Transverse colon (tissue), 4 donors: Measurements from ENCODE around the gene GPR33. TPM values are rescaled to one million over a fixed set of nuclear protein-coding genes. Genes with fewer than 3 reads are reported as not detected.

Experiments
- DNase-seq: peaks from one replicate; pipeline ENCODE4 v3.0.0-alpha.2; 2019
- H3K27ac ChIP-seq, 4 donors: fragments of 200-600 bp; sonication (generic); 2 replicates each; pipeline ENCODE4 v1.5.1; 2016 to 2018; ENCODE audit warnings: inconsistent platforms in 4 of 4
- H3K27me3 ChIP-seq: fragments of 200-600 bp; sonication (generic); 2 replicates; pipeline ENCODE4 v1.5.1; 2017; ENCODE audit warnings: inconsistent platforms
- H3K36me3 ChIP-seq, 4 donors: fragments of 200-600 bp; sonication (generic); 2 replicates each; pipeline ENCODE4 v1.5.1; 2017 to 2019; ENCODE audit warnings: inconsistent platforms in 4 of 4
- H3K4me1 ChIP-seq, 4 donors: fragments of 200-600 bp; sonication (generic); 2 replicates each; pipeline ENCODE4 v1.5.1; 2017 to 2020; ENCODE audit warnings: inconsistent platforms in 4 of 4
- H3K4me3 ChIP-seq, 4 donors: fragments of 200-600 bp; sonication (generic); 1 replicate in 1 of 4; 2 replicates in 3 of 4; pipeline versions ENCODE4 v1.5.1 to v1.6.1; 2017 to 2019; ENCODE audit warnings: inconsistent platforms in 4 of 4
- H3K9me3 ChIP-seq, 2 donors: fragments of 200-600 bp; sonication (generic); 2 replicates each; pipeline ENCODE4 v1.5.1; 2017 to 2019; ENCODE audit warnings: inconsistent platforms in 2 of 2
- EP300 ChIP-seq: sonication (generic); formaldehyde crosslinking; IDR thresholded peaks from one replicate; pipeline ENCODE4 v1.6.1; 2017; ENCODE audit warnings: antibody characterized with exemption, low read depth
- POLR2A ChIP-seq: fragments of 450-650 bp; IDR thresholded peaks from one replicate; pipeline ENCODE4 v1.6.1; 2016; ENCODE audit warnings: antibody characterized with exemption, mild to moderate bottlenecking, moderate library complexity
- POLR2AphosphoS5 ChIP-seq, 3 donors: sonication (generic); formaldehyde crosslinking; IDR thresholded peaks; one replicate each; pipeline ENCODE4 v1.6.1; 2016; ENCODE audit warnings: antibody characterized with exemption in 3 of 3
- WGBS, 2 donors: methylation state at CpG; one replicate each; pipeline ENCODE4 v1.1.5; 2018; ENCODE audit warnings: low coverage in 1 of 2; 5-methylcytosine and 5-hydroxymethylcytosine counted together
- in situ Hi-C, 4 donors: fragments of 200-750 bp; cut with MboI; loops; one replicate each; pipeline versions ENCODE4 v1.15.0 to v1.15.1; 2017; ENCODE audit warnings: low sequenced_read_pairs in 3 of 4, low pct_ligation_motif_present in 1 of 4, low pct_unique_long_range_greater_than_20kb in 1 of 4
- intact Hi-C: fragments of 100-400 bp; cut with DNase I; formaldehyde crosslinking; loops from one replicate; pipeline ENCODE4 v1.15.1; 2023; ENCODE audit warnings: low total_unique reads
- total RNA-seq, 4 donors: library from RNA; depleted of rRNA; stranded (reverse); fragments of >200 nt; gene quantifications; one replicate each; pipeline ENCODE4 v1.1.0, GENCODE V29; 2016
- TF ChIP-seq, protein P1 (sequence below), 5 experiments: fragments of 200-600 bp in 3 of 5; fragments of 450-650 bp in 2 of 5; sonication (generic) in 3 of 5; IDR thresholded peaks; 1 replicate in 2 of 5; 2 replicates in 3 of 5; pipeline ENCODE4 v1.5.1; 2016 to 2017; ENCODE audit warnings: antibody characterized with exemption in 5 of 5, inconsistent platforms in 3 of 5, mild to moderate bottlenecking in 2 of 5, moderate library complexity in 1 of 5

GPR33 gene
- total RNA-seq, 4 donors from 2014 or later, result not detected

DNA sequence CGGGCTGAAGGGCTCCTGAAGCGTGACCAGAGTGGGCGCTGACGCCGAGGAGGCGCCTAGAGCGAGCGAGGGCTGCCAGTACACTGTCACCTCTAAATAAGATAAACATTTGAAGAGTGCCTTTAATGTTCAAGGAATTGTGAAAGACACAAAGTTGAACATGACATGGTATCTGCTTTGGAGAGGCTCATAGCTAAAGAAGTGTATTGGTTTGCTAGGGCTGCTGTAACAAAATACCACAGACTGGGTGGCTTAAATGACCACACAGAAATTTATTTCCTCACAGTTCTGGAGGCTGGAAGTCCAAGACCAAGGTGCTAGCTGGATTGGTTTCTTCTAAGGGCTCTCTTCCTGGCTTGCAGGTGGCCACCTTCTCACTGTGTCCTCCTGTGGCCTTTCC is 39.7 kb upstream of the GPR33 start:
- H3K27ac ChIP-seq, result no peak overlapping the region
- no peak for DNase-seq
- intact Hi-C loops (no loop called here), in situ Hi-C loops (no loop called here)
- no peaks in the 10 kb centered on the region for H3K27me3 ChIP-seq
- no peaks in the 10 kb centered on the region for H3K9me3 ChIP-seq
- no peak for TF ChIP-seq POLR2AphosphoS5 (IDR thresholded peaks at IDR 0.05)
- TF ChIP-seq, protein P1, sequence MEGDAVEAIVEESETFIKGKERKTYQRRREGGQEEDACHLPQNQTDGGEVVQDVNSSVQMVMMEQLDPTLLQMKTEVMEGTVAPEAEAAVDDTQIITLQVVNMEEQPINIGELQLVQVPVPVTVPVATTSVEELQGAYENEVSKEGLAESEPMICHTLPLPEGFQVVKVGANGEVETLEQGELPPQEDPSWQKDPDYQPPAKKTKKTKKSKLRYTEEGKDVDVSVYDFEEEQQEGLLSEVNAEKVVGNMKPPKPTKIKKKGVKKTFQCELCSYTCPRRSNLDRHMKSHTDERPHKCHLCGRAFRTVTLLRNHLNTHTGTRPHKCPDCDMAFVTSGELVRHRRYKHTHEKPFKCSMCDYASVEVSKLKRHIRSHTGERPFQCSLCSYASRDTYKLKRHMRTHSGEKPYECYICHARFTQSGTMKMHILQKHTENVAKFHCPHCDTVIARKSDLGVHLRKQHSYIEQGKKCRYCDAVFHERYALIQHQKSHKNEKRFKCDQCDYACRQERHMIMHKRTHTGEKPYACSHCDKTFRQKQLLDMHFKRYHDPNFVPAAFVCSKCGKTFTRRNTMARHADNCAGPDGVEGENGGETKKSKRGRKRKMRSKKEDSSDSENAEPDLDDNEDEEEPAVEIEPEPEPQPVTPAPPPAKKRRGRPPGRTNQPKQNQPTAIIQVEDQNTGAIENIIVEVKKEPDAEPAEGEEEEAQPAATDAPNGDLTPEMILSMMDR (IDR thresholded peaks at IDR 0.05), result no peak
- TF ChIP-seq EP300, result no peak
- TF ChIP-seq POLR2A, result no peak
- no peaks in the 10 kb centered on the region for H3K4me1 ChIP-seq
- no peaks in the 10 kb centered on the region for H3K36me3 ChIP-seq
- H3K4me3 ChIP-seq, result no peak overlapping the region
- WGBS, 2 donors, result 90% methylated on average over 2 to 8 of the region's 8 CpGs

DNA sequence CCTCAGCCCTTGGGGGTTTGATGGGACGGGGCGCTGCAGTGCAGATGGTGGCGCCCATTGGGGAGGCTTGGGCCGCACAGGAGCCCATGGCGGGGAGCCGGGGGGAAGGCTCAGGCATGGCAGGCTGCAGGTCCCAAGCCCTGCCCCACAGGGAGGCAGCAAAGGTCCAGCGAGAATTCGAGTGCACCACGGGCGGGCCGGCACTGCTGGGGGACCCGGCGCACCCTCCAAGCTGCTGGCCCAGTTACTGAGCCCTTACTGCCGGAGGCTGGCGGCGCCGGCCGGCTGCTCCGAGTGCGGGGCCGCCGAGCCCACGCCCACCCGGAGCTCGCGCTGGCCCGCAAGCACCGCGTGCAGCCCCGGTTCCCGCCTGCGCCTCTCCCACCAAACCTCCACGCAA is 39.2 kb upstream of the GPR33 start:
- DNase-seq, result no peak
- intact Hi-C loops, result no loop called here
- Histone ChIP-seq H3K9me3 (no peaks in the 10 kb centered on the region), H3K4me1 (no peaks in the 10 kb centered on the region), H3K27ac (no peak overlapping the region), H3K36me3 (no peaks in the 10 kb centered on the region), H3K4me3 (no peak overlapping the region), H3K27me3 (no peaks in the 10 kb centered on the region)
- WGBS, 2 donors, result 98% methylated on average over 24 of the region's 33 CpGs; no CpG with 5 or more reads in 1 of the 2 donors
- TF ChIP-seq POLR2A, result no peak
- TF ChIP-seq EP300, result no peak
- TF ChIP-seq POLR2AphosphoS5 (IDR thresholded peaks at IDR 0.05), result no peak
- TF ChIP-seq, protein P1 (IDR thresholded peaks at IDR 0.05), result no peak
- in situ Hi-C loops, result no loop called here

DNA sequence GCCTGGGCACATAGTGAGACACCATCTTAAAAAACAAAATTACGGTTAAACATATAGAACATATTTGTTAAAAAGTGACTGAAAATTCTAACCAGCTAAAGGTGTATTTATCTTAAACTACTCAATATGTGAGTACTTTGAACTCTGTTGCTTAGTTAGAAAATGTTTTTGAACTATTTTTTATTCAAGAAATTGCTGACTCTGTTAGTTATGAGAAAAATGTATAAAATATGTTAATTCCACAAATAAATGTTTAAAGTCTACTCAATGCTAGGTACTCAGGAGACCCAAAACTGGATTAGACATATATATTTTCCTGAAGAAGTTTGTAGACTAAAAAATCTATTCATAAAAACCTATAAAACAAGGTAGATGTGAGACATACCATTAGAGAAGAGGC is 23.0 kb upstream of the GPR33 start:
- TF ChIP-seq, protein P1 (IDR thresholded peaks at IDR 0.05), result no peak
- no peak for TF ChIP-seq POLR2A
- no peak for TF ChIP-seq EP300
- no peak for TF ChIP-seq POLR2AphosphoS5 (IDR thresholded peaks at IDR 0.05)
- 96 to 100% methylated on average over 1 of the region's 1 CpG for WGBS, 2 donors

DNA sequence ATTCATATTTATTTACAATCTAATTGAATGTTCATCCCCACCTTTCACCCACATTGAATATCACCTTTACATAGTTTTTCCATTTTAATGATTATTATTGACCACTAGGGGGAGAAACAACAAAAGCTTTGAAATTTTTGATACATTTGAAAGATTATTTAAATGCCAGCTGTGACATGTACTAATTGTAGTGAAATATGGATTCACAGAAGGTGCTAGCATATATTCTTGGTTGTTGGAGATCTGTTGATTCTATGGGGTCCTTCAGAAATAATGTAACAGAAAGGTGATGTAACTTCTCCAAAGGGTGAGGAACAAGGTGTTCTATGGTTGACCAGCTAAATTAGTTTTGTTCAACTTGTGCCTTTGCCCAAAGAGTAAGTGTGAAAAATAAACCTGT is 22.4 kb upstream of the GPR33 start:
- Histone ChIP-seq H3K4me3 (no peak overlapping the region), H3K4me1 (no peaks in the 10 kb centered on the region), H3K27ac (no peak overlapping the region), H3K36me3 (no peaks in the 10 kb centered on the region), H3K9me3 (no peaks in the 10 kb centered on the region), H3K27me3 (no peaks in the 10 kb centered on the region)
- no peak for DNase-seq
- in situ Hi-C loops (loop anchor here (10.0 to 25.0 kb wide), 3 partner anchors 402 to 1052 kb away; no protein-coding TSS in a partner anchor), intact Hi-C loops (no loop called here)
- TF ChIP-seq EP300, result no peak
- TF ChIP-seq, protein P1 (IDR thresholded peaks at IDR 0.05), result peak; percentile 62 to 78 (median 68)

More for the DNA sequence above, 23.0 kb upstream of the GPR33 start:
- intact Hi-C loops, result no loop called here
- H3K9me3 ChIP-seq, result no peaks in the 10 kb centered on the region
- in situ Hi-C loops, result loop anchor here (10.0 to 25.0 kb wide), 3 partner anchors 401 to 1051 kb away; no protein-coding TSS in a partner anchor
- H3K4me1 ChIP-seq, result no peaks in the 10 kb centered on the region
- H3K27ac ChIP-seq, result no peak overlapping the region
- H3K36me3 ChIP-seq, result no peaks in the 10 kb centered on the region
- no peak for DNase-seq
- no peaks in the 10 kb centered on the region for H3K27me3 ChIP-seq
- H3K4me3 ChIP-seq, result no peak overlapping the region
